T-helper 1 cell (primary cell): Measurements from ENCODE around the gene PLA2G10.
"Not testable (repeated sequence)": the region's sequence is repeated elsewhere in the genome, so short reads cannot be mapped to it uniquely, and the experiment has no call there.

Experiments used
- DNase-seq, 5 donors: peaks; one replicate each; pipeline ENCODE4 v3.0.0-alpha.2; 2012 to 2020

PLA2G10 gene

DNA sequence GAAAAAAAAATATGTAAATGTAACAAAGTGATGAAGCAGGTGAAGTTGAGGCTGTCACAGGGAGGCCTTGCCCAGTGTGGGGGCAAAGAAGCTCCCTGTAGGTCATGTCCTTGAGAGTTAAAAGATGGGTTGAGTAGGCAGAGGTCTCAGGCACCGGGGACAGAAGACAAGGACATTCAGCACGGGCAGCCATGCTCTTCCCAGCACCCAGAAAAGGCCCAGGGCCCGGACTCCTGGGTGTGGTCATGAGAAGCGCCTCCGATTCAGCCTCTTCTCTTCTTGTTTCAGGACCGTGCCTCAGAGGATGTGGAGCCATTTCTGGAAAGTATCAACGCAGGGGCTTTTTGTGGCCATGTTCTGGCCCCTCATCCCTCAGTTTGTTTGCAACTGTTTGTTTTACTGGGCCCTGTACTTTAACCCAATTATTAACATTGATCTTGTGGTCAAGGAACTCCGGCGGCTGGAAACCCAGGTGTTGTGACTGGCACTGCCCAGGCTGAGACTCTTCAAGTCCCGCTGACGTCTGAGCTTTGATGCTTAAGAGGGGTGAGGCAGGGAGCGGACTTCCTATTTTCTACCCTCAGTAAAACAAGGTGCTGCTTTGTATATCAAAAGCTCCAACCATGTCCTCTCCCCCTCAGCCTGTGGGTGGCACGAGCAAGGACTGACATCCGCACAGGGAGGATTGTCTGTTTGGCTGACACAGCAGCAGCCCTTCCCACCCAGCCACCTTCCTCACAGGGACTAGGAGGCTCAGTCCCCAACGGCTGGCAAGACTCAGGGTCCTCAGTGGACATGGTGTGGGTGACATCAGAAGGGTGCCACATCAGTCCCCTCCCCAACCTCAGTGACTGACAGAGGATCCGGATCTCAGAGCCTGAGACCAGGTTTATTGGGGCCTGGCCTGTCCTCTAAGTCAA is 26.5 kb downstream of the PLA2G10 start:
- DNase-seq = no peak

DNA sequence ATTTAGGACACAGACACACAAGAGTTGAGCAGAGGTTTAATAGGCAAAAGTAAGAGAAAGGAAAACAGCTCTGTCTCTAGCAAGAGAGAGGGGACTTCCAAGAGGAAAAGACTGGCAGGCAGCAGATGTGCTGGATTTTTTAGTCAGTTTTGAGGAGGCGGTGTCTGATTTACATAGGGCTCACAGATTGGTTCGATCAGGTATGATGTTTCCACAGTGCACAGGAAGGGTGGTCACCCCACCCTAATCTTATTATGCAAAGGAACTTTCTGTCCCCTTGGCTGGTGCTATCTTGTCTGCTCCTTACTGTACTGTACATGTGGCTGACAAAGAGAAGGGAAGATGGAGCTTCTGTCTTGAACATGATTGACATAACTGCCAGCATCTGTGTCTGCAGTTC is 36.0 kb downstream of the PLA2G10 start:
- DNase-seq = peak in 1 of 5 donors; percentile 7

DNA sequence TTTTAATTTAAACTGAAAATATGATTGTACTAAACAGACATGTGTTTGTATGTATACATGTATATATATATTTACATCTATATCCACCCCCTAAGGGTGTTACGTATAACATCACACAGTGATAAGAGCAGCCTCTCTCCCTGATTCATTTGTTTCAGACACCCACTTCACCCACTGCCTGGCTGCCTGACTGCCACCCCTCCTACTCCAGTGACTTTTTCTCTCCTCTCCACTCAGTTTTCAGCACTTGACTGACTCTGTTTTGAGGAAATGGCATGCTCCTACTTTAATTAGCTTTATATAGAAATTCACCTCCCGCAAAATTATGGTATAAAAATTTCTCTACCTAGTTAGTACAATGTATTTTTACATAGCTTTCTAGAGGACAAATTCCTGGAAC is 41.4 kb downstream of the PLA2G10 start:
- DNase-seq = no peak

DNA sequence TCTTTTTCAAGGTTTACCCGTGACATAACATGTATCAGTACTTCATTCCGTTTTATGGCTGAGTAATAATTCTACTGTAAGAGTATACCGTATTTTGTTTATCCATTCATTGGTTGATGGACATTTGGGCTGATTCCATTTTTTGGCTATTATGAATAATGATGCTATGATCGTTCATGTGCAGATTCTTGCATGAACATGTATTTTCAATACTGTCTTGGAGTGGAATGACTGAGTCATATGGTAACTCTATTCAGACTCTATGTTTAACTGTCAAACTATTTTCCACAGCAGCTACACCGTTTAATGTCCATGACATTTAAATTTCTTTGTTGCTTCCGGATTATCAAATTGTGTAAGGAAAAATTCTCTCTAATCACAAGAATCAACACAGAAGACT is 43.5 kb downstream of the PLA2G10 start:
- DNase-seq = no peak

DNA sequence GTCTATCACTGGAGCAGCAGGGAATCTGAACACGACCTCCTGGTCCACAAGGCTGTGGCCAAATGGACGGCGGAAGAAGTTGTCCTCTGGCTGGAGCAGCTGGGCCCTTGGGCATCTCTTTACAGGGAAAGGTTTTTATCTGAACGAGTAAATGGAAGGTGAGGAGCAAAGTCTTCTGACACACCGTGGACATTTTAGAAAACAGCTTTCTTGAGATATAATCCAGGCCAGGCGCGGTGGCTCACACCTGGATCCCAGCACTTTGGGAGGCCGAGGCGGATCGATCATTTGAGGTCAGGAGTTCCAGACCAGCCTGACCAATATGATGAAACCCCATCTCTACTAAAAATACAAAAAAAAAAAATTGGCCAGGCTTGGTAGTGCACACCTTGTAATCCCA is 44.3 kb downstream of the PLA2G10 start:
- DNase-seq = no peak

DNA sequence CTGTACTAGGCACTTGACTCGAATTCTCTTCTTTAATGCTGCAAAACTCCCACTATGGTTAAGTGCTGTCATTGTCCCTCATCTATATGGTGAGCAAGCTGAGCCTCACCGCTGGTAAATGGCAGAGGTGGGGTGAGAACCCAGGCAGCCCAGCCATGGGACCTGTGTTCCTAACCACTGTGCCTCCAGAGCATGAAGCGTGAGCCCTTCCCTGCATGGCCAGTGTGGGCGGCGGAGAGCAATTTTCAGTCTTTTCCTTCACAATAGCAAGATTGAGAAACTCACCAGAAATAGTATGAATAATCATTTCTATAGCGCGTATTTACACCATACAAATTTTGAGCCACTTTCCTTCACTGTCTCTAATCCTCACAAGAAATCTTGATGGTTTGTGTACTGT is 52.2 kb downstream of the PLA2G10 start:
- no peak for DNase-seq

DNA sequence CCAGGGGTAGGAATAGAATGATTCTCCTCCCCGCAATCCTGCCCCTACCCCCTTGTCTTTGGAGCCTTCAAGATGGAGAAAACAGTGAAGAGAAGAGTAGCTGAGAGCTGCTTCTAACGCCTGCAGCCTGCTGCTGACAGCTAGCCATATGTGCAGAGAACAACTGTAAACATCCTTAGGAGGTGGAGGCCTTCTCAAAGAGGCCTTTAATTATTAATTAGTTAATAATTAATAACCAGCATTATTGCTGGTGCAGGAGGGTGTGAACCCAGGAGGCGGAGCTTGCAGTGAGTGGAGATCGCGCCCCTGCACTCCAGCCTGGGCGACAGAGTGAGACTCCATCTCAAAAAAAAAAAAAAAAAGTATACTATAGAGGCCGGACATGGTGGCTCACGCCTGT is 52.9 kb downstream of the PLA2G10 start:
- DNase-seq = no peak

DNA sequence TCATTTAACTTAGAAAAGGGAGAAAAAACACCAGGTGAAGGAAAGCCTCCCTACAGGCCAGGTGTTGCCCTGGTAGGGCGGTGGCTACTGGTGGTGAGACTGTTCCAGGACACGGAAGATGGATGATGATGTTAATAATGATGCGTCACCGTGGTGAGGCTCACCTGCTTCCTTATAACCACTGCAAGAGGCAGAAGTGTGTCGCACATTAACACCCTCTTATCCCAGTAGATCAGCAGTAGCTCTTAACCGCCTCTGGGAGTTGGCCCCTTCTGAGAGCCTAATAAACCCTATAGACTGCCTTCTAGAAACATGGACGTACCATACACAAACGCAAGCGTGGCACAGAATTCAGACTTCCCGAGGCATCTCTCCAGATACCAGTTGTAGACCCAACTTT is 53.6 kb downstream of the PLA2G10 start:
- DNase-seq = no peak

DNA sequence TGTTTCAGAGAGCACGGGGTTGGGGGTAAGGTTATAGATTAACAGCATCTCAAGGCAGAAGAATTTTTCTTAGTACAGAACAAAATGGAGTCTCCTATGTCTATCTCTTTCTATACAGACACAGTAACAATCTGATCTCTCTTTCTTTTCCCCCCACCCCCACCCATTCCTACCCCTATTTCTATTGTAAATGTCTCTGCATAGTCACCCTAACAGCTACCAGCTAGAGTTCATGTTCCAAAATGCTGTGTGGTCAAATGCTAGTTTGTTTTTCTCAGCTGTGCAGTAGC is 57.2 kb downstream of the PLA2G10 start:
- DNase-seq = not testable (repeated sequence)

DNA sequence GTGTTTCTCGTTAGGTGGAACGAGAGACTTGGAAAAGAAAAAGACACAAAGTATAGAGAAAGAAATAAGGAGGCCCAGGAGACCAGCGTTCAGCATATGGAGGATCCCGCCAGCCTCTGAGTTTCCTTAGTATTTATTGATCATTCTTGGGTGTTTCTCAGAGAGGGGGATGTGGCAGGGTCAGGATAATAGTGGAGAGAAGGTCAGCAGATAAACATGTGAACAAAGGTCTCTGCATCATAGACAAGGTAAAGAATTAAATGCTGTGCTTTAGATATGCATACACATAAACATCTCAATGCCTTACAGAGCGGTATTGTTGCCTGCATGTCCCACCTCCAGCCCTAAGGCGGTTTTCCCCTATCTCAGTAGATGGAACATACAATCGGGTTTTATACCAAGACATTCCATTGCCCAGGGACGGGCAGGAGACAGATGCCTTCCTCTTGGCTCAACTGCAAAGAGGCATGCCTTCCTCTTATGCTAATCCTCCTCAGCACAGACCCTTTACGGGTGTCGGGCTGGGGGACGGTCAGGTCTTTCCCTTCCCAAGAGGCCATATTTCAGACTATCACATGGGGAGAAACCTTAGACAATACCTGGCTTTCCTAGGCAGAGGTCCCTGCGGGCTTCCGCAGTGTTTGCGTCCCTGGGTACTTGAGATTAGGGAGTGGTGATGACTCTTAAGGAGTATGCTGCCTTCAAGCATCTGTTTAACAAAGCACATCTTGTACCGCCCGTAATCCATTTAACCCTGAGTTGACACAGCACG is 57.7 kb downstream of the PLA2G10 start:
- DNase-seq = not testable (repeated sequence)

DNA sequence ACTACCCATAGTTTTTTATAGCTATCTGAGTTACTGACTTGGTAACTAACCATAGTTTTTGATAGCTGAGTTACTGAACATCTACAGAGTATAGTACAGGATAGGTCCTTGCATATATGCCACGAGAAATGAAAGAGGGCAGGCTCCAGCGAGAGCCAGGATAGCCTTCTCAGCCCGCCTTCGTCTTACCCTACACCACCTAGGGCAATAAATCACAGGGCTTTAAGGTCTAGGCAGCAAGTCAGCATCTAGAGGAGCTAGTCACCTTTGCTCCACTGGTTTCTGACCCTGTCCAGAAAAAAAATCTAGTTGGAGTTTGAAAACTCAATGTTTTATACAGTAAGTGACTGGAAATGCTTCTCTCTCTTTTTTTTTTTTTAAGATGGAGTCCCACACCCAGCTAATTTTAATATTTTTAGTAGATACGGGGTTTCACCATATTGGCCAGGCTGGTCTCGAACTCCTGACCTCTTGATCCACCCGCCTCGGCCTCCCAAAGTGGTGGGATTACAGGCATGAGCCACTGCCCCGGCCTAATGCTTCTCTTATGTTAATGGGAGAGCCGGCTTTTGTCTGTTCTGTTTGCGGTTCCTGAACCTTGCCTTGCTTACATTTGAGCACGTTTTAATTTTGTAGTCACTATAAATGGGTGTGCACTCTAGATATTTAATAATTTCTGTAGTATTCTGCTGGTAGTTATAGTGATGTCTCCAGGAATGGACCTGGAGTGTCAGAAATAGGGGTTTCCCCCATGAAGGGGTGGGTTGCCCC is 58.5 kb downstream of the PLA2G10 start:
- DNase-seq = no peak

DNA sequence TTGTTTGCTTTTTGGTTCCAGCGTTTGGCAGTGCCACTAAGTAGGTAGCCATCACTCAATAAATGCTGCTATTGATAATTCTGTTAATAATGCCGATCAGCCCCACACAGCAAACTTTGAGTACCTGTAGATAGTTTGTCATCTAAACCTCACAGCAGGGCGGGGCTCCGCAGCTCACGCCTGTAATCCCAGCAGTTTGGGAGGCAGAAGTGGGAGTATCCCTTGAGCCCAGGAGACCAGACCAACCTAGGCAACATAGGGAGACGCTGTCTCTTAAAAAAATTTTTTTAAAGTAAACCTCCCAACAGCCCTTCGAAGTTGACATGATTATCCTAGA is 59.8 kb downstream of the PLA2G10 start:
- DNase-seq = no peak

DNA sequence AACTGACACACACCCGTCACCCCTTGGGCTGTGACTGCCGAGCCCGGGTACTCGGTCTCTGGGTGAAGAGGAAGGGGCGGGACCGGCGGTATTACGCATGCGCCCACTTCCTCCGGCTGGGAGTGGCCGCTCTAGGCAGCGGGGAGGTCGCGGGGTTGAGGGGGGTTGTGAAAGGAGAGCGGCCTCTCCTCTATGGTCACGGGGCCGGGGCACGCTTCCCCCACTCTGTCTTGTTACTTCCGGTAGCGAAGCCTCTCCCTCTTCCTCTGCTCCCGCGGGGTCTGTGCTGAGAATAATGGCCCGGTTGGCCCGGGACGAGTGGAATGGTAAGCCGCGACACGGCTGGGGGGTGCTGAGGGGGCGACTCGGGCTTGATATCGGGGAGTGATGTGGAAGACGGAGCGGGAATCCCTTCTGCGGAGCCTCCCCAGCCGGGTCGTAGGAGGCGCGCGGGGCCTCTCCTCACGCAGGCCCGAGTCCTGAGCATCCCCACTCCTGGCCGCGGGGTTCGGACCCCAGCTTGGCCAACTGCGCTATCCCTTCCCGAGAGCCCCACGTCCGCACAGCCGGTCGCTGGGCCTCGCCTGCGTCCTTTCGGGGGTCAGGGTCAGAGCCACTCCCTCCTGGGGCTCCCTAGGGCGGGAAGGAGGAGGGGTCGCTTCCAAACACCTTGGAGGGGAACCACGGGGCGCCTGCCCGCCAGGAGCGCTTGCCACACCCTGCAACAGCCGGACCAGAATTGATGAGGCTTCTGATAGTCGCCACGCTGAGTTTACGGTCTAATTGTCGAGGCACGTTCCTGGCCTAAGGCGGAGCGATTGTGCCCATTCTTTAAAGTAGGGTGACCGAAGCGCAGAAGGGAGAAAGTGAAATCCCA is 61.2 kb downstream of the PLA2G10 start, which contains the start of gene BFAR:
TSS of gene BFAR (plus strand) at position 259 of the 877 bp plus-strand sequence. CDS start 11,396 bp downstream, outside the sequence.
- DNase-seq = peak; percentile 98 to 99 (median 99)

DNA sequence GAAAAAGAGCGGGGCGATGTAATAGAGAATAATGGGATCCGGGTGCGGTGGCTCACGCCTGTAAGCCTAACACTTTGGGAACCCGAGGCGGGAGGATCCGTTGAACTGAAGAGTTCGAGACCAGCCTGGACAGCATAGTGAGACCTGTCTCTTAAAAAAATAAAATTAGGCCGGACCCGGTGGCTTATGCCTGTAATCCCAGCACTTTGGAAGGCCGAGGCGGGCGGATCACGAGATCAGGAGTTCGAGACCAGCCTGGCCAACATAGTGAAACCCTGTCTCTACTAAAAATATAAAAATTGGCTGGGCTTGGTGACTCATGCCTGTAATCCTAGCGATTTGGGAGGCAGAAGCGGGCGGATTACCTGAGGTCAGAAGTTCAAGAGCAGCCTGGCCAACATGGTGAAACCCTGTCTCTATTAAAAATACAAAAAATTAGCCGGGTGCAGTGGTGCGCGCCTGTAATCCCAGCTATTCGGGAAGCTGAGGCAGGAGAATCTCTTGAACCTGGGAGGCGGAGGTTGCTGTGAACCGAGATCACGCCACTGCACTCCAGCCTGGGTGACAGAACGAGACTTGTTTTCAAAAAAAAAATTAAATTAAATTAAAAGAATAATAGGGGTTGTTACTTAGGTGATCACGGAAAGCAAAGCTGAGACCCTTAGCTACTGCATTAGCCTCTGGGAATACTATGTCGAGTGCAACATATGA is 63.3 kb downstream of the PLA2G10 start:
- DNase-seq = not testable (repeated sequence)

DNA sequence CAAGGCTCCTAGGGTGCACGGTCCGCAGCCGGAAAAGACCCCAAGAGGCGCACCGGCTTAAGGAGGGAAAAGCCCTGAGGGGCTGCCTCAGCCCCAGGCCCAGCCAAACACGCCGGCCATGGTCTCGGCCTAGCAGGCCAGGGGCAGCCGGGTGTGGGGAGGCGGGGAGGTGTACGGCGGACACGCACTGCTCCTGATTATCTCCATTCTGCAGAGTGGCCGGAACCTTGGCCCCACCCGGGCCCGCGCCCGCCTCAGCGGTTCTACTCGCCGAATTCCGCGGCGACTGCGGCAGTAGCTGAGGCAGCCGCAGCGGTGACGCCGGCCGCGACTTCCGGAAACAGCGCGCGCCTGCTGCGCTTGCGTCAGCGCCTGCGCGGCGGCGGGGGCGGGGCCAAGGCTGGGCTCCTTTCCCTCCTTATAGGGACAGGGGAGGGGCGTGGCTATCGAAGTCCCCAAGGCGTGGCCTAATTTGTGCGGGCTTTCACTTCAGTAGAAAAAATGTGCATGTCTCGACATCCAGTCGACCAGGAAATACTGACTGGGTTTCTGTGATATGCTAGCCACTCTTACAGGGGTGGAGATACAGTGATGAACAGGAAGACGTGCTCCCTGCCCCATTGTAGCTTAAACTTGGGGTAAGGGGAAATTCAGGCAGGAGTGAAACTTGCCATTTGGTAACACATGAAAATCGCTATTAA is 64.0 kb downstream of the PLA2G10 start, which contains the start of gene PARN:
TSS of gene PARN (minus strand) at position 342 of the 701 bp plus-strand sequence. CDS start at position 207, 135 bp downstream.
- peak; percentile 97 to 98 (median 98) for DNase-seq

DNA sequence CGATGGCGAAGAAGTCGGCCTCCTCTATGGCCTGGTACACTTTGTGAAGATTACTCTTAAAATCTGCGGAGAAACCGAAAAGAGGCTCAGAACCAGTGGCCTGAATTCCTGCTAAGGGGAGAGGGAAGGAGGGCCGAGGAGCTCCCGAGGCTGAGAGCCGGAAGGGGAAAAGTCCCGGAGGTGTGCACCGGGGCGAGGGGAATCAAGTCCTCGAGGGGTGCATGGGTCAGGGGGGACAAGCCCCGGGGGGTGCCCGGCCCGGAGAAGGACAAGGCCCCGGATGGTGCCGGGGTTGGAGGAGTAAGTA is 64.5 kb downstream of the PLA2G10 start:
- DNase-seq = no peak

DNA sequence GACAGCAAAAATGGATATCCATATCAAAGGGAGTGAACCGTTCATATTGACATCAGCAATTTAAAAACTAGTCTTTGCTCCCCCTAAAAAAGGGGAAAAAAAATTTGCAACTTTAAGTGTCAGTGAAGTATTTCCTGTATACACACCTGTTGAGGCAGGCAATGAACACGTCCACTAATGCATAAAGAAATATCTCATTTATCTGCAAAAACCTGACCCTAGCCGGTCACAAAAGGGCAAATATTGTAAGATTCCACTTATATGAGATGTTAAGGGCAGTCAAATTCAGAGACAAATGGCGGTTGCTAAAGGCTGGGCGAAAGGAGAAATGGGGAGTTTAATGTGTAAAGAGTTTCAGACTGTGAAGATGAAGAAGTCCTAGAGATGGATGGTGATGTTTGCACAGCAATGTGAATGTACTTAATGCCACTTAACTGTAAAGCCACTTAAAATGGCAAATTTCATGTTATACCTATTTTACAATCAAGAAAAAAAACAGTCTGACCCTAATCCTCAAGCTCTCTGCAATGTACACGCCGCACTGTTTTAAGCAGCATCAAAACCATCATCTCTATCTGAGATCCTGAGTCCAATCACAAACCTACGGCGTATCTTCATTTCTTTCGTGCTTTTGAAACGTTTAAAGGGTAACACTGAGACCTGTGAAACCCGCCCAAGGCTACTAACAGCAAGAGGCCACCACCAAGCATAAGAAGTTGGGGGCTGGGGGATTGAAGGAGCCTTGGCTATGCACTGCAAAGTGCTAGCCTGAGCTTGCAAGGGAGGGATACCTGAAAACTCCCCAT is 65.1 kb downstream of the PLA2G10 start:
- DNase-seq = peak in 1 of 5 donors; percentile 6

DNA sequence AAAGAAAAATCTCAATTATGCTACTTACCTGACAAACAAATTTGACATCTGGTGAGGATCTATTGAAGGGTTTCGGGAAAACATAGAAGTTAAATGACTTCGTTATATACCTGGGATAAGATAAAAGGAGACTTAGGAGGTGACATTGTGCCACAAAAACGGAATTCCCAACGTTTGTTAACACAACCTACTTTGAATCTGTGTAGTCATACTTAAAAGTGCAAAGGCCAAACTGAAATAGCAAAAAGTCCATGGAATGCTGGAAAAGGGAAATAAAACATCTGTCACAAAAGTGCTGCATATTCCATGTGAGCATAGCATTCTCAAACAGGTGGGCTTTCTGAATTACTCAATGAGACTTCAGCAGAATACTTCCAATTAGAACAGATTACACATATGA is 67.0 kb downstream of the PLA2G10 start:
- no peak for DNase-seq
